GM19452 (cell line): ENCODE results near the gene KLRG1.

Experiments used
- ATAC-seq: cut with Tn5 transposase; IDR thresholded peaks from one replicate; pipeline ENCODE4 v1.9.1; 2021; ENCODE audit not compliant: unreplicated experiment

KLRG1 gene

DNA sequence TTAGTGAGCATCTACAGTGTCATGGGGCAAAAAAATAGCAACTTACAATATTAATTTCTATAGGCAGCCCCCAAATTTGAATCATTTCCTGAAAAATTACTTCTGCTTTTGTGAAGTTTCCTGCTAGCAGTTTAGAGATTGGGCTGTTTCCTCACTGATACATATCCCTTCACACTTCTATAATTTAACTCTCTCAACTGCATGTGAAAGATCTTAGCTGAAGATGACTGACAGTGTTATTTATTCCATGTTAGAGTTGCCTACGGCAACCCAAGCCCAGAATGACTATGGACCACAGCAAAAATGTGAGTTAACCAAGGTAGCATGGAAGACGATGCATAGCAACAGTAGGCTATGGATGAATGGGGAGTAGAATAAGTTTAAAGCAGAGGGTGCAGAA lies at the start of gene KLRG1:
Gene KLRG1 (plus strand): TSS at position 134 of the 400 bp plus-strand sequence. CDS start 90 bp downstream, at position 224.
- ATAC-seq, result no peak

GRCh38 chr12:8941691-8942478 lies 47.5 kb upstream of the KLRG1 start:
- ATAC-seq, result no peak

GRCh38 chr12:8943565-8944186 lies 45.7 kb upstream of the KLRG1 start:
- no peak for ATAC-seq

- no peak for ATAC-seq
These were observed 42.6 kb upstream of the KLRG1 start for GRCh38 chr12:8946733-8947132.

DNA sequence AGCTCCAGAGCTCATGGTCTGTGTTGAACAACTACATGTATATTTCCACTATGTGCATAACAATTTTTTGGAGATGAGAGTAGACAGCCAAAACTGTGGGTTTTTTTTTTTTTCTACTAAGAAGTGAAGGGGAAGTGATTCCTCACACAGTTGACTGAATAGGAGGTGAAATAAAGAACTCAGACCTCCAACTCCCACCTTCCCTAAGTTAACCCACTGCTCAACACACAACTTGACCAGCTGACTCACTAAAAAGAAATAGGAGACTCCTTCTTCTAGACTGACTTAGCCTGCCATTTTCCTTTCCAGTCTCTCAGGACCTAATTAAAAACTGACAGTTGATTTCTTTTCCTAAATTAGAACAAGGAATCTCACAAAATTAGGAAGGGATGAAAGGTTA lies 41.6 kb upstream of the KLRG1 start:
- ATAC-seq, result no peak

GRCh38 chr12:8948701-8949341 lies 40.5 kb upstream of the KLRG1 start:
- no peak for ATAC-seq

DNA sequence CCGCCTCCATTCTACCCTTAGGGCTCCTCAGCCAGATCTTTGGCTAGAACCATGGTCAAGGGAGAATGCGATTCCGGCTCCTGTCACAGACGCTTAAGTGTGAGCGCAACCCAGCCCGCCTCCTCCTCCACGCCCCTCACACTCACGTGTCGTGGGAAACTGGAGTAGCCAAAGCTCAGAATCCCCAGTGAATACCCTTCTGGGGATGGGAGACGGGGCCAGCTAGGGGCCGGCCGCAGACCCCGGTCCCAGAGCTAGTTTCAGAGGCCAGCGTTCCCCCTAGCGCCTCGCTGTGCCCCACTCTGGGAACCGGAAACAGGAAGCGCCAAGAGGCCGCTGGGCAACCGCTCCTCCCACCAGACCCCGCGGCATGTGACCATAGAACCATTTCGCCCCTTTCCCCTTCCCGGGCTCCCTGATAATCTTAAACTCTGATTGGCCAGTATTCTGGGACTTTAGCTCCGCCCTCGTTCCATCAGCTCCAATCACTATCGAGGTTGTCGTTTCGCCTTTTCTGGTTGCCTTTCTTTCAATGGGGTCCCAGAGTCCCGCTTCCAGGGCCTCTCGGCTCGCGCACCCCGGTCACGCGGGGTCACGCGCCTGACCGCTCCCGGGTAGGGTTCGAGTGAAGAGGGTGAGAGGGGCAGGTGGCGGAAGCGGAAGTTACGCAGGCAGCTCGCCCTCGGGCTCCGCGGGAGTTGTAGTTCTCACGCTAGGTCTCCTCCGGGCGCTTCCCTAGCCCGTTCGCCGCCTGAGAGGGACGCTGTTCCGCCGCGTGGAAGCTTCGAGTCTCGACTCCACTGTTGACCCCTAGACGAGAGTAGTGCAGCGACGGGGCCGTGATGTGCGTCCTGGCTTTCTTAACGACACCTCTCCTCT lies 39.8 kb upstream of the KLRG1 start, which contains the start of gene M6PR:
Gene M6PR (minus strand): TSS at position 304 of the 879 bp plus-strand sequence. CDS start 3,241 bp downstream, outside the sequence.
- ATAC-seq, result peak; percentile 86

DNA sequence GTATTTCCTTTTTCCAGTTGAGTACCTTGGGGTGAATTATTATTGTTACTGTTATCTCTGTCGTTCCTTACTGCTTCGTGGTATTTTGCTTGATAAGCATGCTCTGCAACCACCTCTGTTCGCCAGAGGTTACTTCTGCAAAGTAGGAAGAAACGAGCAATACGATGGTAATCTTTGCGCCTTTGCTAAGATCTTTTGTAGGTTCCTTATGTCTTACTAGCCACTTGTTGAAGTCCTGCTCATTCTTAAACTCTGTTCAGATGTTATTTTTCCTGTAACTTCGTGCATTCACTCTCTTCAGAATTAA lies 39.2 kb upstream of the KLRG1 start:
- ATAC-seq, result peak; percentile 14

DNA sequence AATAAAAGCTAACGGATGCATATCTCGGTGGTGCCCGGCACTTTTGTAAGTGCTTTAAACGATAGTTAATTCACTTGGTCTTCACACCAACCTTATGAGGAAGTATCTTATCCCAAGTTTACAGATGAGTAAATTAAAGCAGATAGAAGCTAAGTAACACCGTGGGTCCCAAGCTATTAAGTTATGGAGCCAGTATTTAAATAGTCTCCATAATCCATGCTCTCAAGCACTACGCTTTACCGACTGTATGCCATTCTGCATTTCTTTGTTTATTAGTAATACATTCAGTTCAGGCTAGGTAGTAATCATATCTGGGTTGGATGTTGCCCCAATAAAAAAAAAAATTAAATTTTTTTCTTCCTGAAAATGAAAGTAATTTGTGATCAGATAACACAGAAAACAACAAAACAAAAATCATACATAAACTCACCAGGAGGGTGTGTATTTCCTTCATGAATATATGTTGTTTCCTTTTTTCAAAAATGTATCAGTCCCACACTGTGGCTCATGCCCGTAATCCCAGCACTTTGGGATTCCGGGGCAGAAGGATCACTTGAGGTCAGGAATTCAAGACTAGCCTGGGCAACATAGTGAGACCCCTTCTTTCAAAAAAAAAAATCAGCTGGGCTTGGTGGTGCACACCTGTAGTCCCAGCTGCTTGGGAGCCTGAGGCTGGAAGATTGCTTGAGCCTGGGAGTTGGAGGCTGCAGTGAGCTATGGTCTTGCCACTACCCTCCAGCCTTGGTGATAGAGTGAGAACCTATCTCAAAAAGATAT lies 38.5 kb upstream of the KLRG1 start:
- no peak for ATAC-seq

- no peak for ATAC-seq
These were observed 37.6 kb upstream of the KLRG1 start for GRCh38 chr12:8951744-8952143.

DNA sequence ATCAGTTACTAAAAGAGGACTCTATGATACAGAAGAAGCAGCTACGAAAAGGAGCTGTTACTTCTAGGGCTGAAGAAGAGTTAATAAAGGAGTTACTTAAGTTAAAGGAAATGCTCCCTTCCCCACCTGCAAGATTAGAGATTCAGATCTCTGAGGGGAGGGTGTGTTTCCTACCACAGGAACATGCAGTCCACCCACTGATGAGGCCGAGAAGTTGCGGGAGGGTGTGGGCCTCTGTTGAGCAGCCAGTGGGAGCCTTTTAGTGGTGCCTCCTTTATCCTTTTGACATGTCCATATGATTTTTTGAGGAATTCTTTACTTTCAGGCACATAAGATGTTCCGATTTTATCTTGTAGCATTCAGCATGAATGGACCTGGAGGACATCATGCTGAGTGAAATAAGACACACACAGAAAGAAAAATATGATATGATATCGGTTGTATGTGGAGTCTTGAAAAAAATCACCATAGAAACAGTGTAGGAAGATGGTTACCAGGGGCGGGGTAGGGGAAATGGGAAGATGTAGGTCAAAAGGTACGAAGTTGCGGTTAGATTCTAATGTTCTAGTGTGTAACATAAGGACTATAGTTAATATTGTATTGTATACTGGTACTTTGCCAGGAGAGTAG lies 35.5 kb upstream of the KLRG1 start:
- ATAC-seq, result no peak

DNA sequence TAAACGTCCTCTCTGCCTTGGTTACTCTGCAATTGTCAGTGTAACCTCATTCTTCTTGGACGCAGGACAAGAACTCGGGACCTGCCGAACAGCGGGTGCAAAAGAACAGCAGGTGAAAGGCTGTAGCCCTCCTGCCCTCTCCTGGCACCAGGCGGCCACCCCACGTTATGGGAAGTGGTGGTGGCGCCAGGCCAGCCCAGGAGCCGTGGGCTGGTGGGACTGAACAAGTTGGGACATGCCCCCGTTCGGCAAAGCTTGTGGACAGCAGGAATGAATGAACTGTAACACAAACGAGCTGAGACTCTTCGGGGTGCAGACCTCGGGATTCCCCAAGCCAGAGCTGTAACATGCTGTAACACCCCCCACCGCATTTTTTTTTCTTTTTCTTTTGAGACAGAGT lies 33.3 kb upstream of the KLRG1 start:
- no peak for ATAC-seq

DNA sequence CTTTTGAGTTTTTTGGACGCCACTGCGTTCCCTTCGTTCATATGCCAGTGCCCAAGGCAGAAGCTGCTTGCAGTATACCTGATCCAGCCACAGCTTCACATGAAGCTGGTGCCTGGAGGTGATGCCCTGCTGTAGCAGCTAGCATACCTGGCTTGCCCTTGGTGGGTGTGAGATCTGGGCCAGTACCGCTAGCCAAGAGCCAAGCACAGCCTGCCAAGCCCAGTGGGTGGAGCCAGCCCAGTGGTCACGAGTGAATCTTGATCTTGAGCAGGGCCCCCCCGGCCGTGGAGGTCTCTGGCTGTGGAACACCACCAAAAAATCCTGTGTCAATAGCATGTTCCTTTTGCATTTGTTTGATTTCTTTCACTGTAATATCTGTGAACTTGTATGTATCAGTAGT lies 32.6 kb upstream of the KLRG1 start:
- ATAC-seq, result no peak

- no peak for ATAC-seq
These were observed 31.8 kb upstream of the KLRG1 start for GRCh38 chr12:8957561-8957960.

DNA sequence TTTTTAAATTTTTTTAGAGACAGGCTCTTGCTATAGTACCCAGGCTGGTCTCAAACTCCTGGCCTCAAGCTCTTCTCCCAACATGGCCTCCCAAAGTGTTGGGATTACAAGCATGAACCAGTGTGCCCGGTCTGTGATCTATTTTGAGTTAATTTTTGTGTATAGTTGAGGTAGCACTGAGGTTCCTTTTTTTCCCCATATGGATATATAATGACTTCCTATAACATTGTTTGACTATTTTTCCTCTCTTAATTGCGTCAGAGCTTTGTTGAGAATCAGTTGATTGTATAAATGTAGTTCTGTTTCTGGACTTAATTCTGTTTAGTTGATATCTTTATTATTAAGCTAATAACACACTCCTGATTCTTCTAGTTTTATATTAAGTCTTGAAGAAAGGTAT lies 31.3 kb upstream of the KLRG1 start:
- no peak for ATAC-seq

DNA sequence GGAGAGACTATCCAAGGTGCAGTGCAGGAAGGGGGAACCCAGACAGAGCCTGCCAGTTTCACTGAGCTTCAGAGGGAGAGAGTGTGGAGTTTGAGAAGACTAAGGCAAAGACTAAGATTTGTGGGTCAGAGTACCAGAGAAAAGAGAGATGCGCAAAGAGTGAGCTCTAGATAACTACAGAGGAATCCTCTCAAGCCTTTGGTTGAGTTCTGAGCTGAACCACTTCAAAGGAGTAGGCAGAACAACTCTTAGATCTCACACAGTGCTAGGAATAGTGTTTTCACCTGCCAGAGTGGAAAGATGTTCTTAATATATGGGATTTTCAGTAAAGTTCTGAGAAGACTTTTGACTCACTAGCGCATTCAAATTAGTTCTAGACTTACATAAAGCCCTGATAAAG lies 29.2 kb upstream of the KLRG1 start:
- ATAC-seq, result no peak

DNA sequence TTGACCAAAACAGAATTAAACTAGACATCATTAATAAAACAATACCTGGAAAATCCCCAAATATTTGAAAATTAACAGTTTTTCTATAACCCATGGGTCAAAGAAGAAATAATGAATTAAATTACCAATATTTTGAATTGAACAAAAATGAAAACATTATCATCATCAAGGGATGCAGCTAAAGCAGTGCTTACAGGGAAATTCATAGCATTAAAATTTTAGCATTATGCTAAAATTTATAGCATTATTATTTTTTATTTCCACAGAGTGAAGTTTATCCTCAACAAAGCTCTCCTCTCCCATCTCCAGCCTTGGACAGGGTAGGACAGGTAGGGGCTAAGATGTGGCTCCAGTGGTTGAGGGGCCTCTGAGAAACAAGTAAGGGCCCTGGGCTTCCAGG lies 20.6 kb upstream of the KLRG1 start:
- ATAC-seq, result no peak

GRCh38 chr12:8969861-8970411 lies 19.4 kb upstream of the KLRG1 start:
- ATAC-seq, result no peak

- no peak for ATAC-seq
These were observed 18.9 kb upstream of the KLRG1 start for GRCh38 chr12:8970432-8970831.

- ATAC-seq, result no peak
These were observed 9.2 kb upstream of the KLRG1 start for GRCh38 chr12:8980137-8980536.
